ENCODE results near the gene CNP.

Gene CNP

DNA sequence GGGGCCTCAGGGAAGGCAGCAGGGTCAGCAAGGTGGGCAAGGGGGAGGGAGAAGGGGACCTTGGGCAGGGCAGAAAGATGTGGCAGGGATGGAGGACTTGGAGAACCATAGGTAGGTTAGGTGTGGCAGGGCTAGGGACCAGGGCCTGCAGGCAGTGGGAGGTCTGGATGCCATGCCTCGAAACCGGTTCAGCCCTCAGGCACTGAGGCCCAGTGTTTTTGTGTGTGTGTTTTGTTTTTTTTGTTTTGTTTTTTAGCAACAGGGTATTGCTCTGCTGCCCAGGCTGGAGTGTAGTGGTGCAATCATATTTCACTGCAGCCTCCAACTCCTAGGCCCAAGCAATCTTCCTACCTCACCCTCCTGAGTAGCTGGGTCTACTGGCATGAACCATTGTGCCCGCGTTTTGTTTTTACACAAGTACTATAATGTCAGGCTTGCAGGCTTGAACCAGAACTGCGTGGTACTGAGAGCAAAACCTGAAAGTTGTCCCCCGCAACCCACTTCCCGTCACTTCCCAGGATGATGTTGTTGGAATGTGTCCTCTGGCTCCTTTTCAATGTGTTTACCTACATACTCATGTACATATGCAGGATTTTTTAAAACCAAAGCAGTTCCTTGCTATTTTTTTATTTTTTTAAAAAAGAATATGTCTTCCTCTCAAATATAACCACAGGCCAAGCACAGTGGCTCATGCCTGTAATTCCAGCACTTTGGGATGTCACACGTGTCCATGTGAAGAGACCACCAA, 23.8 kb upstream of the CNP start:
- no peak for DNase-seq

DNA sequence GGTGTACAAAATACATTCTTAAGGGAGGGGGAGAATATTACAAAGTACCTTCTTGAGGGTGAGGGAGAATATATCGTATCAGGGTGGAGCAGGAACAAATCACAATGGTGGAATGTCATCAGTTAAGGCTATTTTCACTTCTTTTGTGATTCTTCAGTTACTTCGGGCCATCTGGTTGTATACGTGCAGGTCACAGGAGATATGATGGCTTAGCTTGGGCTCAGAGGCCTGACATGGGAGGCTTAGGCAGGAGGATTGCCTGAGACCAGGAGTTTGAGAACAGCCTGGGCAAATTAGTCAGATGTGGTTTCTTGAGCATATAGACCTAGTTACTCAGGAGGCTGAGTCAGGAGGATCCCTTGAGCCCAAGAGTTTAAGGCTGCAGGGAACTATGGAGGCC, 23.1 kb upstream of the CNP start:
- DNase-seq: no peak

DNA sequence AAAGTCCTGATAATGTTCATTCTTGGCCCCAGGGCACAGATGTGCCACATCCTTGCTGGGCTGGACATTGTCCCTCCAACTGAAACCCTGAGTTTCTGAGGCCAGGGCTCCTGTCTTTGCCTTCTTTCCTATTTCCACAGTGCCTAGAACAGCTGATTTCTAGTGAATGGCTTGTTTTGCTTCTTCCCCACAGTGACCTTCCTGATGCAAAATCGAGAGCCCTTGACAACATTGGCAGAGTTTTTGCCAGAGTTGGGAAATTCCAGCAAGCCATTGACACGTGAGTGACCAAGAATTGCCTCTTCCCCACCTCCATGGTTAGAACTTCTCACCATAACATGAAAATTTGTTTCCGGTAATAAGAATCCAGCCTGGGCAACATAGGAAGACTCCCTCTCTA, 21.7 kb upstream of the CNP start:
- no peak for DNase-seq

DNA sequence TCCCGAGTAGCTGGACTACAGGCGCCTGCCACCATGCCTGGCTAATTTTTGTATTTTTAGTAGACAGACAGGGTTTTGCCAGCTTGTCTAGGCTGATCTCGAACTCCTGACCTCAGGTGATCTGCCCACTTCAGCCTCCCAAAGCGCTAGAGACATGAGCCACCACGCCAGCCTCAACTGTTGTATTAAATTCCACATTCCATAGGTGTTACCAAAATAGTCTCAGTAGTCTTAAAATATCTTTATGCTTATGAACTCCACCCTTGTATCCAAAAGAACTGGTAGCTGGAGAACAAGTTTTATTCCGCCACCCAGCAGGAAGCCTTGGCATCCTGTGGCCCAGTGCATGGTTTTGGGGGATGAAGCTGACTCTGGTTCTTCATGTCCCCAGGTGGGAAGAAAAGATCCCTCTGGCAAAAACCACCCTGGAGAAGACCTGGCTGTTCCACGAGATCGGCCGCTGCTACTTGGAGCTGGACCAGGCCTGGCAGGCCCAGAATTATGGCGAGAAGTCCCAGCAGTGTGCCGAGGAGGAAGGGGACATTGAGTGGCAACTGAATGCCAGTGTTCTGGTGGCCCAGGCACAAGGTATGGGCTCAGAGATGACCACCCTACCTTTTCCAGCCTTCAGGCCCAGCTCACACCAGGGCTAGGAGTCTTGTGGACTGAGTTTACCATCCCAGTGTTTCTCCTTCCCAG, 17.7 kb upstream of the CNP start:
- DNase-seq: no peak

DNA sequence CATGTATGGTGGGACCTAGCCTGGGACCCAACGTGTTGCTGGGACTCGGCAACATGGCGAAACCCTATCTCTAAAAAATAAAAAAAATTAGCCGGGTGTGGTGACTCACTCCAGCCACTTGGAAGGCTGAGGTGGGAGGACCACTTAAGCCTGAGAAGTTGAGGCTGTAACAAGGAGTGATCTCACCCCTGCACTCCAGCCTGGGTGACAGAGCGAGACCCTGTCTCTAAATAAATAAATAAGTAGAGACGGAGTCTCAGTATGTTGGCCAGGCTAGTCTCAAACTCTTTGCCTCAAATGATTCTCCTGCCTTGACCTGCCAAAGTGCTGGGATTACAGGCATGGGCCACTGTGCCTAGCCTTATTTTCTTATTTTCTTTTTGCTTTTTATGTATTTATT, 10.1 kb upstream of the CNP start:
- DNase-seq: no peak

DNA sequence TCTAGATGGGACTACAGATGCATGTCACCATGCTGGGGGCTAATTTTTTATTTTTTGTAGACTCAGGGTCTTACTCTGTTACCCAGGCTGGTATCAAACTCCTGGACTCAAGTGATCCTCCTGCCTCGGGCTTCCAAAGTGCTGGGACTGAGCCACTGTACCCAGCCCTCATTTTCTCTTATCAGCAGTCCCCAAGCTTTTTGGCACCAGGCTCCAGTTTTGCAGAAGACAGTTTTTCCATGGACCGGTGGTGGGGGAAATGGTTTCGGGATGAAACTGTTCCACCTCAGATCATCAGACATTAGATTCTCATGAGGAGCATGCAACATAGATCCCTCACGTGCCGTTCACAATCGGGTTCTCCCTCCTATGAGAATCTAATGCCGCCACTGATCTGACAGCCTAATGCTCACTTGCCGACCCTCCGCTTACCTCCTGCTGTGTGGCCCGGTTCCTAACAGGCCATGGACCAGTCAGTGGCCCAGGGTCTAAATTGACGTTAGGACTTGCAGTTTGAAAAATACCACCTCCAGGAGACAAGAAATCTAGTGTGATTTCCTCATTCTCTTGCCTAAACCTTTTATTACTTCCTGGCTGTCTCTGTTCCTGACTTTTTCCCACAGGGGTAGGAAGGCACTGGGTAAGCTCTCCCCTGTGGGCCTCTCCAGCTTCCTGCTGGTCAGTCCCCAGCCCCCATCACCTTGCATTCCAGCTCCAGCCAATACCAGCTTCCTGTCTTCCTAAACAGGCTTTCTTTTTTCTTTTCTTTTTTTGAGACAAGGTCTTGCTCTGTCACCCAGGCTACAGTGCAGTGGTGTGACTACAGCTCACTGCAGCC, 9.3 kb upstream of the CNP start:
- DNase-seq: no peak

DNA sequence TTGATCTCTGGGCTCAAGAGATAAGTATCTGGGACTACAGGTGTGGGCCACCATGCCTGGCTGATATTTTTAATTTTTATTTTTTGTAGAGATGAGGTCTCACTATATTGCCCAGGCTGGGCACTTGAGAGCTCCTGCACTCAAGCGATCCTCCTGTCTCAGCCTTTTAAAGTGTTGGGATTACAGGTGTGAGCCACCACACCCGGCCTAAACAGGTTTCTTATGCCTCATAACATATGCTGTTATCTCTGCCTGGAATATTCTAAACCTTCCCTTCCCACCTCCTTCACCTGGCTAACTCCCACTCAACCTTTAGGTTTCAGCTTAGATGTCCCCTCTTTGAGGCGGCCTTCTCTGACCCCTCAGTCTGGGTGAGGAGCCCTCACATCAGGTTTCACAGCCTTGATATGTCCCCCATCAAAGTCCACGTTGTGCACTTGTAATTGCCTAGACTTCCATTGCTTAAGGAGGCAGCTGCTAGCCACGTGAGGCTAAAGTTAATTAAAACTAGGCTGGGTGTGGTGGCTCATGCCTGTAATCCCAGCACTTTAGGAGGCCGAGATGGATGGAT, 8.6 kb upstream of the CNP start:
- DNase-seq: no peak

DNA sequence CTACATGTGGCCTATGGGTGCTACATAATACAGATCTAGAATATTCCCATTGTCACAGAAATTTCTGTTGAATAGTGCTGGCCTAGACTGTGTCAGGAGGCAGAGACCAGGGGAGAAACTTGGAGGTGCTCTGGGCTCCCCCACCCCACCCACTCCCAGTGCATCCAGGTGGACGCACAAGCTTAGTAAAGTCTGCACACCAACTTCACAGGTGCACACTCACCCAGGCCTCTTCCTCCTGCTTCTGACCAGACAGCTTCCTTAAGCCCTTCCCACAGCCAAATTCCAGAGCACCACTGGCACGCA, 7.6 kb upstream of the CNP start:
- DNase-seq: no peak

DNA sequence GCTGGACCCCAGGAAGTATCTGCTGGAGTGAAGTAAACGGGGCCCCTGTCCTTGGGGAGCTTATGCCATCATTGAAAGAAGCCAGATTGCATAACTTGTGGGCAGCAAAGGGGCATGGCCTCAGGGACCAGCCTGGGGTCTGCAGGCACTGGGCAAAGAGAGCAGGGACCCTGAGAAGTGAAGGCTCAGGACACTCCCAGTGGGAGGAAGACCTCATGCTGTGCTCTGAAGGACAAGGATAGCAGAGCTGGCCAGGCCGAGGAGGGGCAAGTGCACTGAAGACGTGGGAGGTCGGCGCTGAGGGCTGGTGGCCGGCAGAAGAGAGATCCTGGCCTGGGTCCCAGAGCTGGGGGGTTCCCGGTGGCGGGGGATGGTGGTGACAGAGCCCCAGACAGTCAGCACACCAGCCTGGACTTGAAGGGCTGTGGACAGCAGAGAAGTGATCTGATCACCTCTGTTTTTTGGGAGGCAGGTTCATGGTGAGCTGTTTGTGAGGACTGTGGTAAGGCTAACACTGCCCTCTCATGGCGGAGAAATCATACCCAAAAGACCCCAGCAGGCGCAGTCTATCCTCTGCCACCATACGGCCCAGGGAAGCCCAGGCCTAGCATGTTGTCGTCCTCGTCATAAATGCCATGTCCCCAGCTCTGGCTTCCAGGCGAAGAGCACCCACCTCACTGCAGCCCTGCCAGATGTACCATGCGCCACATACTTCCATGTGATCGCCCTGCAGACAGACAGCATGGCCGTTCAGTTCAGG, 7.1 kb upstream of the CNP start:
- DNase-seq: no peak

DNA sequence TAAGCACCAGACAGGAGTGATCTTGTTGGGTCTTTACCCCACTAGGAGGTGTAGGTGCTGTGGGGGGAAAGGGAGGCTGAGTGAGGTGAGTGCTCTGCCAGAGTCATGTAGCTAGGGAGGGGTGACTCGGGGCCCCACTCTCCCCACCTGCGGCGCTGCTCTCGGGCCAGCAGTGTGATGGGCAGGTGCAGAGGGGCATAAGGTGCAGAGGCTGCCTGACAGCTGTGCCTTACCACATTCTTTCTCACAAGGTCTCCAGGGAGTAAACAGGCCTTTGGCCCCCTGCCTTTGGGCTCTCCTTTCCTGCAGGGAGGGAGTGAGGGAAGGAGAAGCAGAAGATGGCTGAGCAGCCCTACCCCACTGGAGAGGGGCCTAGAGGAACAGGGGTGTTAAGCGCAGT, 4.5 kb upstream of the CNP start:
- peak; percentile 72 for DNase-seq

DNA sequence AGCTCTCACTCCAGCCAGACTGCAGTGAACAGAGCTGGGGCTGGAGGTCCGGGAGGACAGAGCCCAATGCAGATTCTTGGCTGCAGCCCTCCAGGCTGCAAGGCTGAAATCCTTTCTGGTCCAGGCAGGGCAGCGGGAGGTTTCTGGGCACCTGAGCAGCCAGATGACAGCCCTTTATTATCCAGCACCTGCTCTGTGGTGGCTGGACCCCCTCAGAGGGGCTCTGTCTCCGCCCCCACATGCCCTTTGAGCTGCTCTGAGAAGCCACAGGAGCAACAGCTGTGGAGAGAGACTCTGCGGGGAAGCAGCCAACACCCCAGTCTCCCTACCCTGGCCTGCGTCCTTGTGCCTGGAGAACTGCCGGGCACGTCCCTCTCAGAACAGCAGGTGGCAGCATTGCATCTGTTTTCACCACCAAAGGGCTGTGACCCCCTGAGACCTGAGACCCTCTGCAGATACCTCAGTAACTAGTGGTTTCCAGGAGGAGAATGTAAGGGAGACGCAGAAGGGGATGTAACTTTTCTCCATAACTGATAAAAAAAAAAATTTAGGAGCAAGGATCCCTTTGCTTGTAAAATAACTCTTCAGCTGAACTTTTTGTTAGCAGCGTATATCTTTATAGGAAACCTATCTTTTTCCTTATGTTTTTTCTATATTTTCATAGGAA, 3.7 kb upstream of the CNP start:
- DNase-seq: peak; percentile 72

DNA sequence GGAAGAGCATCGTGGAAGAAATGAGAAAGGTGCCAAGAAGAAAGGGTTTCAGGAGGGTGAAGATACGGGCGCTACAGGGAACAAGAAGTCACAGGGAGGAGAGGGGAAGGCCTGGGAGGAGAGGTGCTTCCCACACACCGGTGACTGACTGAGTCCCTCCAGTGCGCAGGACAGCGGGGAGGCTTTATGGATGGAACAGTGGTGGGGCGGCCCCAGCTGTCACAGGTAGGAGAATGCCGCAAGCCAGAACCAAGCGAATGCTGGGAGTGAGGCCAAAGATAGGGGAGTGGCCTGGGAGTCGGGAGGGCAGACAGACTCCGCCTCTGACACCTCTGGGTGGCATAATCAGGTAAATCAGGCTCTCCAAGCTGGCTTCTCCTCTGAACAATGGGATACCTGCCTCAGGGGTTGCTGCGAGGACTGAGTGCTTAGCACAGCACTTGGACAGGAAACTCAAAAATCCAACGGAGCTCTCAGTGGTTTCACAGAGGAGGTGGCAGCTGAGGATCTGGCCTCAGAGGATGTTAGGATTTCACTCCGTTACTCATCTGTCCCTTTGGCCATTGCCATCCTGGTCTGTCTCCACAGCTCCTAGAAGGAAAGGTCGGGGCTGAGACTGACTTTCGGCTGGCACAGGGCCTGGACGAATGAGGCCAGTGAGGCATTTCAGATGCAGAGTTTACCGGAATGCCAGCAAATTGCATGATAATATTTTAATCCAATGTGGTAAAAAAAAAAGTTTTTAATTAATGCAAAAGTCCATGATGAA, 717 bp upstream of the CNP start:
- DNase-seq: peak; percentile 93

DNA sequence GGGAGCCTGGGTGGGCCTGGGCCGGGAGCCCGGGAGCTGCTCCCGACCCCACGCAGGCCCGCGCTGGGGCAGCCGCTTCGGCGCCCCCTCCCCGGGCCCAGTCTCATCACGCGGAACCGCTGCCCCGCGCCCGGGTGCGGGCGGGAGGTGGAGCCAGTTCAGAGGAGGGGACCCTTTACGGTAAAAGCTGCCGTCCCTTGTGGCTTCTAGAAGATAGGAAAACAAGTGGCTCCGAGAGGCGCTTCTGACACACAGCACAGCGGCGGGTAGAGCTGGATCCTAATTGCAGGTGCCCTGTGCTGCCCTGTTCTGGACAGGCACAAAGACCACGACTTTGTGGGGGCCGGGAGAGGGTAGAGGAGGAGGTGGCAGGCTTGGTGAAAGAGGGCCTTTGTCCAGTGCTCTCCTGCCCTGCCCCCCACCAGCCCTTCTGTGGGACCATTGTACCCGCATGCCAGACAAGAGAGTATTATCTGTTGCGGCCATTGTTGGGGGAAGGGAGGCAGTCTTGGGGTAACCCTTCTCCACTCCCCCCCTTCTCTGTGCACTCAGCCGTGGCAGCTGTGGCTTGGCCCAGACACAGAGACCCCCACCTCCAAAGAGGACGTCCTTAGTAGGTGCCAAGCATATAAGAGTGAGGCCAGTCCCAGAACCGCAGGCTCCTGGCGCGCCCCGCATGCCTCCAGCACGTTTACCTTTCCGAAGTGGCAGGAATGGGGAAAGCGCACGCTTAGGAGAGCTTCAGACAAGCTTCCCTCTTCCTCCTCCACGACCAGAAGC, 736 bp downstream of the CNP start:
- no peak for DNase-seq

DNA sequence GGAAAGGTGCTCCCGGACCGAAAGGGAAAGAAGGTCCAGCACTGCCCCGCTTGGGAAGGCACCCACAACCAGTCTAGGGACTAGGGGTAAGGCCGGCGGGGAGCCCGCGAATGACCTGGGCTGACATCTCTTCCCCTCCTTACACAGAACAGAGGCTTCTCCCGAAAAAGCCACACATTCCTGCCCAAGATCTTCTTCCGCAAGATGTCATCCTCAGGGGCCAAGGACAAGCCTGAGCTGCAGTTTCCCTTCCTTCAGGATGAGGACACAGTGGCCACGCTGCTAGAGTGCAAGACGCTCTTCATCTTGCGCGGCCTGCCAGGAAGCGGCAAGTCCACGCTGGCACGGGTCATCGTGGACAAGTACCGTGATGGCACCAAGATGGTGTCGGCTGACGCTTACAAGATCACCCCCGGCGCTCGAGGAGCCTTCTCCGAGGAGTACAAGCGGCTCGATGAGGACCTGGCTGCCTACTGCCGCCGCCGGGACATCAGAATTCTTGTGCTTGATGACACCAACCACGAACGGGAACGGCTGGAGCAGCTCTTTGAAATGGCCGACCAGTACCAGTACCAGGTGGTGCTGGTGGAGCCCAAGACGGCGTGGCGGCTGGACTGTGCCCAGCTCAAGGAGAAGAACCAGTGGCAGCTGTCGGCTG, 1.5 kb downstream of the CNP start:
- no peak for DNase-seq

DNA sequence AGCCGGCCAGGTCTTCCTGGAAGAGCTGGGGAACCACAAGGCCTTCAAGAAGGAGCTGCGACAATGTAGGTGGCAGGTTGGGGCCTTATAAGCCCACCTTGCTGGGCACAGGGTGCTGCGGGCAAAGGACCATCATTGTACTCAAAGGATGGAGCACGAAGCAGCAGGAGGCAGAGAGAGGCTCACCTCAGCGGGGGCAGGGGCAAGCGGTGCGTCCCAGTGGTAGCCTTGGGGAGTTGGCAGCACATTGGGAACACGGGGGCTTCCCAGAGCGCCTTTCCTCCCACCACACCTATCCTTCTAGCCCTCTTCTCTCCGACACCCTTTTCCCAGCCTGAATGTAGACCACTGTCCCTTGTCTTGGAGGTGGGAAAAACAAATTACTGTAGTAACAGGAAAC, 2.1 kb downstream of the CNP start:
- no peak for DNase-seq

DNA sequence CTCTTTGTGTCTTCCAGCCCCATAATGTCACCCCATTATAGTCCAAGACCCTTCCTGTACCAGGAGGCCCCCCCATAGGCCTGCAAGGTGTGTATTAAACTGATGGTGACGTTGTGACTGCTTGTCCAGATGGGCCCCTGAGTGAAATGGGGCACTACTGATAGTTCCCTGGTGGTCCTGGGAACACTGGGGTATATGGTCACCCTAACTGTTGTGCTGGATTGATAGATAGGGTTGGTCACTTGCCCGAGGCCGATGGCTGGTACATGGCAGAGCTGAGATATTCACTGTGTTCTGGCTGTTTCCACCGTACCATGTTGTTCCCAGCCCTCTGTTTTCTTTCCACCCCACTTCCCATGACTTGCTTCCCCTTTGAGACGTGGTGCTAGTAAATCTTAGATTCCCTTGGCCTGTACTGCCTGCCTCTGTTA, 4.3 kb downstream of the CNP start:
- DNase-seq: no peak

DNA sequence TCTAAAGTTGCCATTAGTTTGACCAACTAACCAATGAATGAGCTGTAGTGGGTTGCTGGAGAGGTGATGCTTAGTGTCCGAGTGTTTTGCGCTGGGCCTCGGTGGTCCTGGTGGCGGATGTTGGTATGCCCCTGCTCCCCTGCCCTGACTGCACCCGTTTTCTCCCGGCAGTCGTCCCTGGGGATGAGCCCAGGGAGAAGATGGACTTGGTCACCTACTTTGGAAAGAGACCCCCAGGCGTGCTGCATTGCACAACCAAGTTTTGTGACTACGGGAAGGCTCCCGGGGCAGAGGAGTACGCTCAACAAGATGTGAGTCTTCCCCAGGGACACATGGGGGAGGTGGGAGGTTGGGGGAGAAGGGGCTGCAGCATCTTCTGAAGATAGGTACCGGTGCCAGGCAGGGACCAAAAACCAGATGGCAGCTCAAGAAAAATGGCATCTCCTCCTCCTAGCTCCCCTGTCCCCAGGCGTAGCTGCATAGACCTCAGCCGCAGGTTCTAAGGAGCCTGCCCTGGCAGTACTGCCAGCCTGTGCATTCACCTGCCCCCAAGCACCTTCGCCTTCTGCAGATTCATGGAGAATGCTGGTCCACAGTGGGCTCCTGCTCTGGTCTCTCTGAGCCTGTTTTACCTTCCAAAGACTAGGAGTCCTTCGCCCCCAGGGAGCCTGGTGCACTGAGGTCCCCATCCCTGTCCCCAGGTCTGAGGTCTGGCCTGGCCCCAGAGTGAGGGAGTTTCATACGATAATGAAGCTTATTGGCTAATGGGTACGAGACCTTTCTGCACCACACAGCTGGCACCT, 5.3 kb downstream of the CNP start:
- no peak for DNase-seq

DNA sequence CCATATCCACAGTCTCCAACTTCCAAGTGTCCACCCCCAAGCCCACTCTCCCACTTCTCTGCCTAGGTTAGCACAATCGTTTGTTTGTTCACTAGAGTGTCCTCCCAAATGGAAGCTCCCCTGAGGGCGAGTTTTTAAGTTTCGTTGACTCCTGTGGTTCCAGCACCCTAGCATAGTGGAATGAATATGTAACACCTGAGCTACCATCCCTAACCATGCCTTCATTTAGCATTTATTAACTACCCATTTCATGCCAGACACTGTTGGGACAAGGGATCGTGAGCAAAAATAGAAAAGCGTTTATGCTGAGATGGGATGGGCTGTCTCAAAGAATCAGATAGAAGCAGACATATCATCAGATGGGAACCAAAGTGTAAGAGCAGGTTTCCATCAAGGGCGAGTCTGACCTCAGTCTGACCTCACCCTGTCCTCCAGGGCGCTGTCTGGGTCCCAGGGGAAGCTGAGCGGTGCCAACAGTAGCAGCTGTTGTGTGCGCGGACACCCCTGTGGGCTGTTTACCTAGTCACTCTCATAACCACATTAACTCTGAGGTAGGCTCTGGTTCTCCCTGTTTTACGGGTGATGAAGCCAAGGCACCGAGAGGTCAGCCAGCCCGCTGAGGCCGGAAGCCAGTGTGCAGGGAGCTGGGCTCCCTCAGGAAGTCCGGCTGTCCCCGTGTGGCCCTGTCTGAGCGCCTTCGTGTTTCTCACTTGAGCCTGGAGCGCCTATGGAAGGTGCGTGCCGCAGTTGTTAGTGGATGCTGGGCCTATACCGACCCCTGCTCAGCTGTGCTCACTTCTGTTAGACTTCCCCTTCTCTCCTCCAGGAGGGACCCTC, 6.2 kb downstream of the CNP start:
- peak; percentile 24 for DNase-seq

Measured in NCI-H2171 (cell line).